K562 (cell line): ENCODE results near the gene EXOC4.
A peak's percentile ranks its signal among the peaks of the same experiment; 100 is the strongest.

ENCODE experiments used
- CTCF ChIP-seq, 3 experiments: IDR thresholded peaks in 2 of 3; conservative IDR thresholded peaks in 1 of 3; 2 replicates each; pipeline ENCODE4 v1.5.1; 2011 to 2012; ENCODE audit warnings: low read length in 3 of 3, mild to moderate bottlenecking in 3 of 3, control low read depth in 2 of 3, improper control_type of control experiment in 1 of 3, inconsistent platforms in 1 of 3, low read depth in 1 of 3, mixed read lengths in 1 of 3, moderate library complexity in 1 of 3; ENCODE audit not compliant: insufficient read depth in 2 of 3
- MAFG ChIP-seq: fragments of 450-650 bp; conservative IDR thresholded peaks from 2 replicates; pipeline ENCODE4 v1.6.1; 2016; ENCODE audit warnings: missing genetic modification characterization, missing compliant biosample characterization
- MEF2A ChIP-seq: IDR thresholded peaks from 2 replicates; pipeline ENCODE4 v1.6.1; 2011; ENCODE audit warnings: low read depth, mild to moderate bottlenecking, low read length, moderate library complexity; ENCODE audit not compliant: control insufficient read depth
- POLR2AphosphoS5 ChIP-seq: IDR thresholded peaks from 2 replicates; pipeline ENCODE4 v1.6.1; 2011; ENCODE audit warnings: mild to moderate bottlenecking, low read depth, low read length, moderate library complexity; ENCODE audit not compliant: control insufficient read depth, insufficient read depth

DNA sequence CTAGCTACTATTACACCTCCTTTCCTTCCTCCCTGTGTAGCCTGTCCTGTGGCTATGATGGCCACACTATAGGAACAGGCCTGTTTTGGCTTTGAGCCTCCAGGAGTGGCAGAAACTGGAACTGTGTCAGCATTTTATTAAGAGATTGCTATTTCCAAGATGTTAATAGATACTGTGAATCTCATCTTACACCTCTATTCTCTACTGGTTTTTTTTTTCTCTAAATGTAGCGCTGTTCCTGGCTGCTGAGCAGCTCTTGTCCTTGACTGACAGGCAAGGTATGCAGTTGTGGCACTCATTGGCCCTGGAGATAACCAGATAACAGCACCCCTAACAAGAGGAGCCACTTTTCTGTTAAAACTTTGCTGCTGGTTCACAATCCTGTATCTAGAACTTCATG is 119.5 kb downstream of the EXOC4 start:
- TF ChIP-seq CTCF (IDR thresholded peaks at IDR 0.05 in 2 of 3, conservative IDR thresholded peaks at IDR 0.05 in 1 of 3; ENCODE audit: insufficient read depth in 2 of 3, low read depth in 1 of 3, low read length in 3 of 3) (no peak), POLR2AphosphoS5 (no peak), MAFG (tag) (0 out of 2 replicates have a peak, but pooled peaks have one; percentile 7), MEF2A (no peak)
